NCI-H1436 treated with DMSO at 0.1 percent for 48 hours (cell line): ENCODE measurements around the gene EDC4.
"Not testable (repeated sequence)": the region's sequence is repeated elsewhere in the genome, so short reads cannot be mapped to it uniquely, and the experiment has no call there.

Source experiments
- DNase-seq: peaks from one replicate; lab custom pipeline; 2025; lab: John Stamatoyannopoulos, UW

The EDC4 gene

GRCh38 chr16:67853670-67854069 lies 19.2 kb upstream of the EDC4 start:
- DNase-seq, result no peak

- DNase-seq, result no peak
Measured at GRCh38 chr16:67855789-67856188, 17.1 kb upstream of the EDC4 start.

- DNase-seq, result no peak
Measured at GRCh38 chr16:67856927-67857546, 15.8 kb upstream of the EDC4 start.

GRCh38 chr16:67857547-67858233 lies 15.2 kb upstream of the EDC4 start:
- DNase-seq, result no peak

- DNase-seq, result no peak
Measured at GRCh38 chr16:67858500-67858899, 14.4 kb upstream of the EDC4 start.

GRCh38 chr16:67860589-67861398 lies 12.1 kb upstream of the EDC4 start:
- DNase-seq, result no peak

- no peak for DNase-seq
Measured at GRCh38 chr16:67861877-67862276, 11.0 kb upstream of the EDC4 start.

GRCh38 chr16:67862623-67863583 lies 9.9 kb upstream of the EDC4 start:
- no peak for DNase-seq

- DNase-seq, result not testable (repeated sequence)
Measured at GRCh38 chr16:67864044-67864443, 8.8 kb upstream of the EDC4 start.

GRCh38 chr16:67864594-67864993 lies 8.3 kb upstream of the EDC4 start:
- DNase-seq, result no peak

- DNase-seq, result no peak
Measured at GRCh38 chr16:67865318-67865717, 7.5 kb upstream of the EDC4 start.

GRCh38 chr16:67868290-67868689 lies 4.6 kb upstream of the EDC4 start:
- no peak for DNase-seq

- DNase-seq, result no peak
Measured at GRCh38 chr16:67869653-67870052, 3.2 kb upstream of the EDC4 start.

- no peak for DNase-seq
Measured at GRCh38 chr16:67871256-67871655, 1.6 kb upstream of the EDC4 start.

- no peak for DNase-seq
Measured at GRCh38 chr16:67872131-67872630, 671 bp upstream of the EDC4 start.

- DNase-seq, result no peak
Measured at GRCh38 chr16:67873435-67874370, 851 bp downstream of the EDC4 start.

- DNase-seq, result no peak
Measured at GRCh38 chr16:67874372-67874771, 1.5 kb downstream of the EDC4 start.

- DNase-seq, result no peak
Measured at GRCh38 chr16:67877064-67877463, 4.2 kb downstream of the EDC4 start.

GRCh38 chr16:67878232-67878631 lies 5.4 kb downstream of the EDC4 start:
- DNase-seq, result no peak

GRCh38 chr16:67878846-67879245 lies 6.0 kb downstream of the EDC4 start:
- DNase-seq, result no peak

GRCh38 chr16:67879462-67879861 lies 6.6 kb downstream of the EDC4 start:
- DNase-seq, result no peak
